Body of pancreas (tissue), 4 donors: ENCODE results near the gene NCBP2. TPM values are rescaled to one million over a fixed set of nuclear protein-coding genes. Genes with fewer than 3 reads are reported as not detected.

Experiments used
- ATAC-seq: fragments of 150-250 bp; one replicate; pipeline ENCODE4 v1.9.1; 2016
- DNase-seq, 4 donors: peaks; one replicate each; pipeline ENCODE4 v3.0.0-alpha.2; 2019
- H3K27ac ChIP-seq, 4 donors: fragments of 200-600 bp; sonication (generic); 1 replicate in 3 of 4; 2 replicates in 1 of 4; pipeline versions ENCODE4 v1.5.1 to v1.6.1; 2016 to 2019; ENCODE audit warnings: mild to moderate bottlenecking in 1 of 4, mixed read lengths in 1 of 4, moderate library complexity in 1 of 4
- H3K27me3 ChIP-seq, 2 donors: fragments of 200-600 bp; sonication (generic); one replicate each; pipeline ENCODE4 v1.6.0; 2016; ENCODE audit warnings: mild to moderate bottlenecking in 1 of 2
- H3K36me3 ChIP-seq, 2 donors: fragments of 200-600 bp; sonication (generic); replicated peaks in 1 of 2; 2 replicates each; pipeline ENCODE4 v1.5.1; 2016; ENCODE audit warnings: low read depth in 2 of 2; ENCODE audit not compliant: insufficient read depth in 1 of 2
- H3K4me1 ChIP-seq: fragments of 200-600 bp; sonication (generic); one replicate; pipeline ENCODE4 v1.6.0; 2016
- H3K4me3 ChIP-seq, 2 donors: fragments of 200-600 bp; sonication (generic); 1 replicate in 1 of 2; 2 replicates in 1 of 2; pipeline ENCODE4 v1.5.1; 2016 to 2019
- H3K9me3 ChIP-seq, 3 donors: fragments of 200-600 bp; sonication (generic); 1 replicate in 2 of 3; 2 replicates in 1 of 3; pipeline ENCODE4 v1.5.1; 2016
- CTCF ChIP-seq, 7 experiments: fragments of 450-650 bp in 4 of 7; fragments of 200-600 bp in 3 of 7; sonication (generic) in 3 of 7; IDR thresholded peaks; one replicate each; pipeline ENCODE4 v1.5.1; 2016 to 2019; ENCODE audit warnings: antibody characterized with exemption in 7 of 7
- POLR2A ChIP-seq, 3 donors: fragments of 450-650 bp; IDR thresholded peaks; one replicate each; pipeline ENCODE4 v1.6.1; 2016; ENCODE audit warnings: antibody characterized with exemption in 3 of 3, mild to moderate bottlenecking in 2 of 3
- WGBS, 2 donors: methylation state at CpG; one replicate each; pipeline ENCODE4 v1.1.5; 2017; 5-methylcytosine and 5-hydroxymethylcytosine counted together
- intact Hi-C: fragments of 100-400 bp; cut with DNase I; formaldehyde crosslinking; loops from one replicate; pipeline ENCODE4 v1.15.1; 2023
- total RNA-seq, 2 donors: library from RNA; depleted of rRNA; stranded (reverse); fragments of >200 nt; gene quantifications; one replicate each; pipeline ENCODE4 v1.1.0, GENCODE V29; 2016

NCBP2 gene
- total RNA-seq, 2 donors from 2014 or later, result 6.9 to 19.5 TPM

GRCh38 chr3:196932600-196932999 lies 9.7 kb downstream of the NCBP2 start:
- 83 to 99% methylated on average over 3 of the region's 3 CpGs for WGBS, 2 donors
- TF ChIP-seq CTCF (IDR thresholded peaks at IDR 0.05) (no peak), POLR2A (IDR thresholded peaks at IDR 0.05) (no peak)
- intact Hi-C loops, result no loop called here
- no peak overlapping the region for H3K4me3 ChIP-seq
- H3K9me3 ChIP-seq, result no peaks in the 10 kb centered on the region
- peaks cover 6 to 30% of the 10 kb centered on the region in 2 donors for H3K36me3 ChIP-seq
- no peak overlapping the region for H3K27ac ChIP-seq
- DNase-seq (no peak), ATAC-seq (no peak)
- H3K27me3 ChIP-seq, result no peaks in the 10 kb centered on the region
- H3K4me1 ChIP-seq, result no peaks in the 10 kb centered on the region

GRCh38 chr3:196931828-196932587 lies 10.3 kb downstream of the NCBP2 start:
- WGBS, 2 donors, result 87 to 91% methylated on average over 12 of the region's 12 CpGs
- DNase-seq (no peak), ATAC-seq (no peak)
- H3K36me3 ChIP-seq, result peaks cover 6 to 24% of the 10 kb centered on the region in 2 donors
- H3K4me1 ChIP-seq, result no peaks in the 10 kb centered on the region
- TF ChIP-seq POLR2A (IDR thresholded peaks at IDR 0.05), result no peak
- H3K9me3 ChIP-seq, result no peaks in the 10 kb centered on the region
- no peaks in the 10 kb centered on the region for H3K27me3 ChIP-seq
- H3K27ac ChIP-seq, result no peak overlapping the region
- no peak overlapping the region for H3K4me3 ChIP-seq
- intact Hi-C loops, result no loop called here

- H3K36me3 ChIP-seq, result peaks cover 6 to 17% of the 10 kb centered on the region in 2 donors
- no peaks in the 10 kb centered on the region for H3K4me1 ChIP-seq
- intact Hi-C loops, result no loop called here
- TF ChIP-seq CTCF (IDR thresholded peaks at IDR 0.05), result no peak
- TF ChIP-seq POLR2A (IDR thresholded peaks at IDR 0.05), result no peak
- DNase-seq, result no peak
- no peak for ATAC-seq
- H3K4me3 ChIP-seq, result no peak overlapping the region
- H3K27me3 ChIP-seq, result no peaks in the 10 kb centered on the region
- H3K9me3 ChIP-seq, result no peaks in the 10 kb centered on the region
- H3K27ac ChIP-seq, result no peak overlapping the region
- WGBS, 2 donors, result 85 to 91% methylated on average over 4 of the region's 4 CpGs
Measured at GRCh38 chr3:196931157-196931556, 11.2 kb downstream of the NCBP2 start.

- Histone ChIP-seq H3K27ac (no peak overlapping the region), H3K4me1 (no peaks in the 10 kb centered on the region), H3K36me3 (peaks cover 0 to 13% of the 10 kb centered on the region in 2 donors), H3K9me3 (no peaks in the 10 kb centered on the region), H3K27me3 (no peaks in the 10 kb centered on the region), H3K4me3 (no peak overlapping the region)
- TF ChIP-seq CTCF (IDR thresholded peaks at IDR 0.05) (no peak), POLR2A (IDR thresholded peaks at IDR 0.05) (no peak)
- intact Hi-C loops, result no loop called here
- 95% methylated on average over 7 of the region's 7 CpGs for WGBS, 2 donors
- DNase-seq (no peak), ATAC-seq (no peak)
Measured at GRCh38 chr3:196927571-196928453, 14.5 kb downstream of the NCBP2 start.

GRCh38 chr3:196920733-196921132 lies 21.6 kb downstream of the NCBP2 start:
- ATAC-seq, result no peak
- Histone ChIP-seq H3K4me3 (no peak overlapping the region), H3K4me1 (no peaks in the 10 kb centered on the region), H3K27me3 (no peaks in the 10 kb centered on the region), H3K27ac (no peak overlapping the region), H3K9me3 (no peaks in the 10 kb centered on the region), H3K36me3 (peaks cover 0 to 7% of the 10 kb centered on the region in 2 donors)
- TF ChIP-seq POLR2A (IDR thresholded peaks at IDR 0.05), result no peak
- no peak for DNase-seq
- 49 to 71% methylated on average over 2 of the region's 2 CpGs for WGBS, 2 donors
- intact Hi-C loops, result no loop called here
